Measurements from ENCODE around the gene GP5. TPM values are rescaled to one million over a fixed set of nuclear protein-coding genes. Genes with fewer than 3 reads are reported as not detected.

GP5 gene
- total RNA-seq, 1 donor from 2014 or later: 0.10 TPM

GRCh38 chr3:194351952-194352536, 47.0 kb downstream of the GP5 start:
- no peak for ATAC-seq
- DNase-seq (ENCODE audit: low spot score): no peak

- ATAC-seq: peak; percentile 93
- DNase-seq (ENCODE audit: low spot score): peak; percentile 95
Observed at GRCh38 chr3:194351080-194351672, 47.9 kb downstream of the GP5 start, which contains the start of gene CPN2. Gene CPN2, minus strand, starts transcription at chr3:194351328. Its CDS starts 8,626 bp downstream, at chr3:194342702.

GRCh38 chr3:194350726-194351071, 48.4 kb downstream of the GP5 start:
- DNase-seq (ENCODE audit: low spot score): no peak
- ATAC-seq: no peak

- DNase-seq (ENCODE audit: low spot score) (no peak), ATAC-seq (no peak)
Observed at GRCh38 chr3:194348354-194348753, 50.7 kb downstream of the GP5 start.

GRCh38 chr3:194346621-194347020, 52.4 kb downstream of the GP5 start:
- ATAC-seq (no peak), DNase-seq (ENCODE audit: low spot score) (no peak)

GRCh38 chr3:194346035-194346434, 53.0 kb downstream of the GP5 start:
- no peak for DNase-seq (ENCODE audit: low spot score)
- ATAC-seq: no peak

Other genes with a start within 250 kb of the GP5 start
- 159 TPM for gene CPN2, start 47.9 kb downstream of the GP5 start, total RNA-seq
- gene LRRC15, start 29.5 kb downstream of the GP5 start, total RNA-seq: not detected
- gene ATP13A3, start 87.7 kb upstream of the GP5 start, total RNA-seq: 141 TPM
- 4.6 TPM for gene TMEM44, start 234.2 kb upstream of the GP5 start, total RNA-seq